Endothelial cell of umbilical vein (primary cell): ENCODE data around the gene BLOC1S1. TPM values are rescaled to one million over a fixed set of nuclear protein-coding genes. Genes with fewer than 3 reads are reported as not detected.

Experiments used
- BruUV-seq: library from RNA; stranded (reverse); fragments of 400-500 nt; replicated peaks from 2 replicates; lab custom pipeline; 2021; lab: Mats Ljungman, UMichigan
- CTCF ChIA-PET: fragments of 300-600, 350-600 bp; sonication (Branson Sonifier 250); formaldehyde crosslinking; loops from one replicate; lab custom pipeline; 2021; ENCODE audit warnings: antibody characterized with exemption, inconsistent platforms; lab: Charles Lee
- POLR2A ChIA-PET: fragments of 300-600, 350-600 bp; sonication (Branson Sonifier 250); formaldehyde crosslinking; loops from one replicate; lab custom pipeline; 2021; ENCODE audit warnings: antibody characterized with exemption, inconsistent platforms; lab: Charles Lee
- DNase-seq: peaks from one replicate; pipeline ENCODE4 v3.0.0-alpha.2; 2011; ENCODE audit warnings: low read depth, low spot score
- FAIRE-seq: peaks from 2 replicates; lab custom pipeline; 2011; peaks lifted over from hg19 to GRCh38; lab: Jason Lieb, UNC
- H2AFZ ChIP-seq: 2 replicates; pipeline ENCODE4 v1.6.0; 2012; ENCODE audit warnings: low read depth, low read length, control low read depth, inconsistent platforms
- H3K27ac ChIP-seq: 2 replicates; pipeline ENCODE4 v1.5.1; 2011; ENCODE audit warnings: low read depth, mild to moderate bottlenecking, control low read depth, low read length, moderate library complexity; ENCODE audit not compliant: insufficient read depth
- H3K27me3 ChIP-seq, 2 experiments: 2 replicates each; pipeline versions ENCODE4 v1.6.0 to v1.6.1; 2011; ENCODE audit warnings: low read length in 2 of 2, mixed read lengths in 1 of 2; ENCODE audit not compliant: control insufficient read depth in 2 of 2, insufficient read depth in 2 of 2
- H3K36me3 ChIP-seq, 2 experiments: 2 replicates in 1 of 2; 3 replicates in 1 of 2; pipeline ENCODE4 v1.5.1; 2011; ENCODE audit warnings: low read length in 2 of 2, mild to moderate bottlenecking in 1 of 2, moderate library complexity in 1 of 2; ENCODE audit not compliant: control insufficient read depth in 2 of 2, insufficient read depth in 2 of 2; ENCODE audit errors: extremely low read depth in 1 of 2
- H3K4me1 ChIP-seq: 3 replicates; pipeline ENCODE4 v1.5.1; 2011; ENCODE audit warnings: mild to moderate bottlenecking, low read length; ENCODE audit not compliant: control insufficient read depth, insufficient read depth; ENCODE audit errors: extremely low read depth
- H3K4me2 ChIP-seq: 2 replicates; pipeline ENCODE4 v1.6.1; 2011; ENCODE audit warnings: low read length, control low read depth, mixed read lengths; ENCODE audit not compliant: insufficient read depth
- H3K4me3 ChIP-seq, 3 experiments: fragments of 200-600 bp in 1 of 3; sonication (generic), shearing (Covaris generic) in 1 of 3; replicated peaks in 1 of 3; 2 replicates each; pipeline ENCODE4 v1.5.1; 2011 to 2016; ENCODE audit warnings: control low read depth in 3 of 3, low read length in 3 of 3, mild to moderate bottlenecking in 2 of 3, inconsistent platforms in 1 of 3, low read depth in 1 of 3, moderate library complexity in 1 of 3; ENCODE audit not compliant: insufficient read depth in 1 of 3
- H3K79me2 ChIP-seq: 2 replicates; pipeline ENCODE4 v1.6.0; 2012; ENCODE audit warnings: low read length, inconsistent platforms; ENCODE audit not compliant: control insufficient read depth, insufficient read depth
- H3K9ac ChIP-seq: replicated peaks from 2 replicates; pipeline ENCODE3; 2011; ENCODE audit warnings: low read length, control low read depth; ENCODE audit not compliant: insufficient read depth; ENCODE audit errors: extremely low read depth
- H3K9me1 ChIP-seq: replicated peaks from 3 replicates; pipeline ENCODE4 v1.6.0; 2011; ENCODE audit warnings: mild to moderate bottlenecking, low read length; ENCODE audit not compliant: control insufficient read depth, insufficient read depth; ENCODE audit errors: extremely low read depth
- H3K9me3 ChIP-seq: replicated peaks from 2 replicates; pipeline ENCODE4 v1.5.1; 2012; ENCODE audit warnings: low read length, inconsistent platforms; ENCODE audit not compliant: control insufficient read depth, insufficient read depth
- H4K20me1 ChIP-seq: replicated peaks from 2 replicates; pipeline ENCODE3; 2011; ENCODE audit warnings: mild to moderate bottlenecking, low read length; ENCODE audit not compliant: control insufficient read depth, insufficient read depth; ENCODE audit errors: extremely low read depth
- CTCF ChIP-seq, 2 donors: IDR thresholded peaks; 1 replicate in 1 of 2; 2 replicates in 1 of 2; pipeline ENCODE4 v1.5.1; 2011; ENCODE audit warnings: low read length in 2 of 2, mild to moderate bottlenecking in 2 of 2, moderate library complexity in 2 of 2, control low read depth in 1 of 2, inconsistent platforms in 1 of 2, low read depth in 1 of 2; ENCODE audit not compliant: insufficient read depth in 1 of 2; ENCODE audit errors: extremely low read depth in 1 of 2
- EZH2 ChIP-seq: IDR thresholded peaks from 2 replicates; pipeline ENCODE4 v1.6.1; 2012; ENCODE audit warnings: borderline replicate concordance, low read depth, mild to moderate bottlenecking, moderate library complexity, low read length, inconsistent platforms; ENCODE audit not compliant: severe bottlenecking
- FOS ChIP-seq: IDR thresholded peaks from 2 replicates; pipeline ENCODE4 v1.6.1; 2011; ENCODE audit warnings: mild to moderate bottlenecking, low read length, moderate library complexity, borderline replicate concordance; ENCODE audit not compliant: insufficient read depth
- GATA2 ChIP-seq: IDR thresholded peaks from 2 replicates; pipeline ENCODE4 v1.7.0; 2011; ENCODE audit warnings: low read depth, mild to moderate bottlenecking, moderate library complexity, mixed read lengths, low read length; ENCODE audit not compliant: insufficient read length, insufficient read depth
- JUN ChIP-seq: IDR thresholded peaks from 2 replicates; pipeline ENCODE4 v1.6.1; 2011; ENCODE audit warnings: borderline replicate concordance, low read depth; ENCODE audit not compliant: insufficient read length, insufficient read depth
- MYC ChIP-seq: IDR thresholded peaks from one replicate; pipeline ENCODE4 v1.6.1; 2011; ENCODE audit warnings: mild to moderate bottlenecking, low read depth, low read length
- POLR2A ChIP-seq: IDR thresholded peaks from 2 replicates; pipeline ENCODE4 v1.6.1; 2012; ENCODE audit warnings: low read depth, mild to moderate bottlenecking, control low read depth, low read length
- POLR2AphosphoS5 ChIP-seq: IDR thresholded peaks from 2 replicates; pipeline ENCODE4 v1.6.1; 2012; ENCODE audit warnings: low read depth, mild to moderate bottlenecking, control low read depth, low read length, moderate library complexity; ENCODE audit not compliant: insufficient read depth
- dilution Hi-C: fragments of 300-500 bp; cut with MboI; formaldehyde crosslinking; loops from one replicate; pipeline ENCODE4 v1.15.0; 2019; ENCODE audit warnings: low sequenced_read_pairs; ENCODE audit not compliant: extremely low pct_ligation_motif_present
- intact Hi-C: fragments of 100-400 bp; cut with micrococcal nuclease; formaldehyde crosslinking; loops from one replicate; pipeline ENCODE4 v1.10.0; 2022
- polyA plus RNA-seq, 4 experiments: library from polyadenylated mRNA; depleted of rRNA in 3 of 4; stranded (reverse) in 3 of 4; unstranded in 1 of 4; fragments of >200 nt; gene quantifications; 2 replicates each; pipeline versions ENCODE4 v1.2.1 to v1.2.3, GENCODE V29; 2011 to 2012; ENCODE audit warnings: missing spikeins in 1 of 4
- total RNA-seq: library from RNA; stranded (reverse); gene quantifications from 2 replicates; pipeline ENCODE4 v1.2.3, GENCODE V29; 2021
- TF ChIP-seq, protein P1 (sequence below): IDR thresholded peaks from 2 replicates; pipeline ENCODE4 v1.6.1; 2011; ENCODE audit not compliant: insufficient read depth, insufficient read length

The BLOC1S1 gene
- total and polyA plus RNA-seq, 2 donors (not counting 3 experiments of a cell fraction or from before 2014, with no cell fraction given), result 84.1 to 192 TPM

- intact Hi-C loops (loop anchor here (1.0 to 5.0 kb wide), 2 partner anchors 14 to 536 kb away; no protein-coding TSS in a partner anchor), dilution Hi-C loops (no loop called here)
- Histone ChIP-seq H4K20me1 (no peaks in the 10 kb centered on the region), H3K9ac (no peak overlapping the region), H3K4me2 (no peak overlapping the region), H3K9me3 (no peaks in the 10 kb centered on the region), H3K9me1 (no peaks in the 10 kb centered on the region), H3K4me3 (no peak overlapping the region), H3K4me1 (peaks cover 17% of the 10 kb centered on the region), H3K27me3 (no peaks in the 10 kb centered on the region), H3K36me3 (peaks cover 13 to 27% of the 10 kb centered on the region in 2 experiments), H3K79me2 (peaks cover 29% of the 10 kb centered on the region), H3K27ac (no peak overlapping the region), H2AFZ (no peak overlapping the region)
- TF ChIP-seq JUN (no peak), FOS (no peak), POLR2AphosphoS5 (no peak), EZH2 (no peak), GATA2 (no peak), POLR2A (no peak), MYC (no peak), CTCF (IDR thresholded peaks at IDR 0.05; ENCODE audit: extremely low read depth in 1 of 2, insufficient read depth in 1 of 2, low read depth in 1 of 2, low read length in 2 of 2) (no peak)
- TF ChIP-seq, protein P1, sequence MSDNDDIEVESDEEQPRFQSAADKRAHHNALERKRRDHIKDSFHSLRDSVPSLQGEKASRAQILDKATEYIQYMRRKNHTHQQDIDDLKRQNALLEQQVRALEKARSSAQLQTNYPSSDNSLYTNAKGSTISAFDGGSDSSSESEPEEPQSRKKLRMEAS, result no peak
- no peak for DNase-seq
- no peak for FAIRE-seq
- BruUV-seq, result no TSS peak
- CTCF ChIA-PET, result interaction anchor here (11.1 kb wide), 1 partner anchor 14 kb away, joined by 151 read pairs; no protein-coding TSS in a partner anchor
- POLR2A ChIA-PET, result no interaction called here
Observed at GRCh38 chr12:55723516-55724225, 7.8 kb downstream of the BLOC1S1 start.
